H1 (cell line): ENCODE data around the gene RHEB.

Experiments
- CTCF ChIP-seq, 3 experiments: IDR thresholded peaks; 1 replicate in 2 of 3; 2 replicates in 1 of 3; pipeline versions ENCODE4 v1.5.1 to v1.6.1; 2011; ENCODE audit warnings: low read length in 3 of 3, mild to moderate bottlenecking in 3 of 3, inconsistent platforms in 2 of 3, low read depth in 1 of 3, moderate library complexity in 1 of 3; ENCODE audit not compliant: insufficient read depth in 1 of 3; ENCODE audit errors: control extremely low read depth in 1 of 3
- EP300 ChIP-seq, 2 experiments: IDR thresholded peaks; 1 replicate in 1 of 2; 2 replicates in 1 of 2; pipeline ENCODE4 v1.6.1; 2011 to 2012; ENCODE audit warnings: low read depth in 2 of 2, low read length in 2 of 2, mild to moderate bottlenecking in 2 of 2, borderline replicate concordance in 1 of 2, inconsistent platforms in 1 of 2, moderate library complexity in 1 of 2
- EZH2 ChIP-seq: fragments of 200-600 bp; sonication (generic); IDR thresholded peaks from 2 replicates; pipeline ENCODE4 v1.7.1; 2012; ENCODE audit warnings: low read depth, mild to moderate bottlenecking, moderate library complexity, low read length, inconsistent platforms; ENCODE audit not compliant: severe bottlenecking
- POLR2A ChIP-seq, 2 experiments: IDR thresholded peaks; 1 replicate in 1 of 2; 2 replicates in 1 of 2; pipeline ENCODE4 v1.6.1; 2011; ENCODE audit warnings: low read depth in 2 of 2, low read length in 2 of 2, mild to moderate bottlenecking in 2 of 2; ENCODE audit errors: control extremely low read depth in 1 of 2
- POLR2AphosphoS5 ChIP-seq: IDR thresholded peaks from 2 replicates; pipeline ENCODE4 v1.6.1; 2011; ENCODE audit warnings: low read depth, low read length
- RAD21 ChIP-seq, 2 experiments: IDR thresholded peaks in 1 of 2; conservative IDR thresholded peaks in 1 of 2; 2 replicates each; pipeline ENCODE4 v1.6.1; 2011; ENCODE audit warnings: low read depth in 2 of 2, low read length in 2 of 2, improper control_type of control experiment in 1 of 2, inconsistent platforms in 1 of 2, mild to moderate bottlenecking in 1 of 2, moderate library complexity in 1 of 2
- SRF ChIP-seq: IDR thresholded peaks from 2 replicates; pipeline ENCODE4 v1.6.1; 2011; ENCODE audit warnings: mild to moderate bottlenecking, low read depth, low read length, moderate library complexity

GRCh38 chr7:151541709-151542499 is 22.2 kb upstream of the RHEB start:
- no peak for TF ChIP-seq POLR2AphosphoS5
- no peak for TF ChIP-seq SRF
- peak in 1 of 3 experiments; percentile 17; a peak in 1 of 4 replicates for TF ChIP-seq CTCF (IDR thresholded peaks at IDR 0.05; ENCODE audit: control extremely low read depth in 1 of 3, insufficient read depth in 1 of 3, low read depth in 1 of 3, low read length in 3 of 3)
- no peak for TF ChIP-seq EP300 (IDR thresholded peaks at IDR 0.05; ENCODE audit: borderline replicate concordance in 1 of 2, low read depth in 2 of 2, low read length in 2 of 2)
- TF ChIP-seq RAD21 (IDR thresholded peaks at IDR 0.05 in 1 of 2, conservative IDR thresholded peaks at IDR 0.05 in 1 of 2; ENCODE audit: low read depth in 2 of 2, low read length in 2 of 2), result no peak
- no peak for TF ChIP-seq POLR2A (IDR thresholded peaks at IDR 0.05; ENCODE audit: control extremely low read depth in 1 of 2, low read depth in 2 of 2, low read length in 2 of 2)
- no peak for TF ChIP-seq EZH2
